ENCODE results near the gene RREB1.
A peak's percentile ranks its signal among the peaks of the same experiment; 100 is the strongest.

The RREB1 gene

GRCh38 chr6:7196019-7196402 lies 88.2 kb downstream of the RREB1 start:
- DNase-seq = peak in 3 of 6 experiments; percentile 10 to 59 (median 56)

GRCh38 chr6:7196685-7197283 lies 89.0 kb downstream of the RREB1 start:
- DNase-seq = no peak

GRCh38 chr6:7197747-7198146 lies 90.0 kb downstream of the RREB1 start:
- no peak for DNase-seq

GRCh38 chr6:7198833-7199800 lies 91.4 kb downstream of the RREB1 start:
- no peak for DNase-seq

- no peak for DNase-seq
Observed at GRCh38 chr6:7200598-7201443, 93.1 kb downstream of the RREB1 start.

GRCh38 chr6:7201444-7201731 lies 93.6 kb downstream of the RREB1 start:
- DNase-seq = no peak

DNA sequence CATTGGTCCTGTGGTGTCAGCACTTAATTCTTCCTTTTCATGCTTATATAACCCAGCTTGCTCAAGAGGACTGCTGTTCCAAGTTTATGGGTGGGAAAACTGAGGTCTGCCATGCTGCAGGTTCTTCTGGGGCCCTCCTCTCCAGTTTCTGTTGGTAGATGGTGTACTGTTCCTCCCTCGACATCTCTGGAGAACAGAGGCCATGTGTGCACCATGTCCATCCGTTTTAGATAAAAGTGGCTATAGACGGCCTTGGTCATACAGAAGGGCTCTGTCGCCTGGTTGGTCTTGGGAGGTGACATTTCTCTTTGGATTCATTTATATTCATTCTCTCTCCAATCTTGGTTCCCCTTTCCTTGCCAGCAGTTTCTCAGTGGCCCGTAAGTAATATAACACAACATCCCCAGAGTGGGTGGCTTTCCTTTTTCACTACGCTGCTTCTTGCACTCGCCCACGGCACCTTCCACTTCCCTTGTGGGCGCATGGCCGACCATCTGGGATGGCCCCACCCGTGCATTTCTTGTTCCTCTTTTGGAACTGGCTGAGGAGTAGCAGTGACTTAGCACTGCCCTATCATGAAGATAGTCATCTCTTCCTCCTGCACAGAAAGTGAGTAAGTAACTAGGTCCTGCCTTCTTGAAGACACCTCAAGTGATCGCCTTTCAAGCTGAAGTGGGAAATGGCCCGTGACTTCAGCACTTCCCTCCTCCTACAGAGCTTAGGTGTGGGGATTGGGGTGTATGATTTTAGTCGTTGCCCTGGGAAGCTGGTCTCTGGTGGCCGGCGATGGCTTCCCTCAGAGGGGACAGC lies 94.2 kb downstream of the RREB1 start:
- DNase-seq = no peak

GRCh38 chr6:7202950-7203349 lies 95.2 kb downstream of the RREB1 start:
- DNase-seq = no peak

GRCh38 chr6:7203939-7204338 lies 96.2 kb downstream of the RREB1 start:
- no peak for DNase-seq

- no peak for DNase-seq
Observed at GRCh38 chr6:7204726-7205125, 97.0 kb downstream of the RREB1 start.

GRCh38 chr6:7207720-7208119 lies 100.0 kb downstream of the RREB1 start:
- DNase-seq = no peak

GRCh38 chr6:7213416-7213815 lies 105.7 kb downstream of the RREB1 start:
- DNase-seq = no peak

DNA sequence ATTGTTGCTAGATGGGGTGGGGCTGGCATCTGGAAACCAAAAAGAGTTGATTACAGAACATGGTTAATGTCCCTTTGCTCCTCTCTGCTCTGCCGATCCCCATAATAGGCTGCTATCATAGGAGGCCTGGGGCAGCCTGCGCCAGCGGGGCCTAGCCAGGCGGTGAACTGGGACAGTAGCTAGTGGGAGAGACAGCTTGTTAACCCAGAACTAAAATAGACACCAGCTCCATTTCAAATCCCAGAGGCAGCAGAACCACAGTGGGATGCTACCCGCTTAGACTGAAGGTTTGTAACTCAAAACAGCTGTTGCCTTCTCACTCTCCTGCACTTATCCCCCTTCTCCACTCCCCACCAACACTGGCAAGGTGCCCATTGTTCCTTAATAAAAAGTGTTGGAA lies 106.7 kb downstream of the RREB1 start:
- DNase-seq = no peak

GRCh38 chr6:7215131-7215530 lies 107.4 kb downstream of the RREB1 start:
- no peak for DNase-seq

DNA sequence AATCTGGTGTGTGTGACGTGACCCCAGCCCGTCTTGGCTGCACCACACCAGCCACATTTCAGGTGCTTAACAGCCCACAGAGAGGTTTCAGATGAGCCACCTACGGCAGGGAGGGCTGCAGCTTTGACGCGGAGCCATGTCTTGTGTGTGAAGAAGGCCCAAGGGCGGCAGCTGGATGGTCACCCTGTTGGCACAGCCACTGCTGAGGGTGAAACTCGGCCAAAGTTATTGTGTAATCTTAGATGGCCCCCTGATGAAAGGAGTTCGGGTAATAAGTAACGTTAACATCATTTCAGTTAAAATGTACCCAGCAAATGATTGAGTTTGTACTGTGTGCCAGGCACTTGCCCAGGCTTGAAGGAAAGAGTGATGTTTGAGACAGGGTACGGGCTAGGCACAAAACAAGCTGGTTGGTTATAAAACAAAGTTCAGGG lies 108.1 kb downstream of the RREB1 start:
- no peak for DNase-seq

DNA sequence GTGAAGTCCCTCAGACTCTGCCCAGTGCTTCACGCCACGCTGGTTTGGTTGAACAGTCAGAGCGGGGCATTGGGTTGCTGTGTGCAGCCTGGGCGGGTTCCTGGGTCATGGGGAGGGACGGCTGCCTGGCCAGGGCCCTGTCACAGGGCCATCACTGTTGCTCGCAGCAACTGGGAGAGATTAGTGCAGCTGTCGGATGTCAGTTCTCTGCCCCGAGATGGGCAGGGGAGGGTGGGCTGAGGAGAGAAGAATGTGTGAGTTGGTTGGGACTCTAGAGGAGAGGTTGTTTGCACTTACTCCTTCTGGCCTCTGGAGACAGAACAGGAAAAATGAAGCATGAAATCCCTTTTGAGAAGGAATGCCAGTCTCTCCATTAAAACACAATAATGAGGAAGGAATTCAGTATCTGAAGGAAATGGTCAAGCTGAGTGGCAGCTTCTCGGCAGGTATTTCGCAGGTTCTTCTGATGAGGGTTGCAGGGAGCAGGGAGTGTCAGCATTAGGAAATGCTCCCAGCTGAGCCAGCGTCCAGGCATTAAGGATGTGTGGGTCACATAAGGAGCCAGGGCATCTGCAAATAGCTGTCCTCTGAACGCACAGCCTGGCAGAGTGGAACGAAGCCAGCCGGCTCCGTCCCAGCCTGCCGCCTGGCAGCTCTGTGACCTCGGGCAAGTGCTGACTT lies 109.3 kb downstream of the RREB1 start:
- no peak for DNase-seq

DNA sequence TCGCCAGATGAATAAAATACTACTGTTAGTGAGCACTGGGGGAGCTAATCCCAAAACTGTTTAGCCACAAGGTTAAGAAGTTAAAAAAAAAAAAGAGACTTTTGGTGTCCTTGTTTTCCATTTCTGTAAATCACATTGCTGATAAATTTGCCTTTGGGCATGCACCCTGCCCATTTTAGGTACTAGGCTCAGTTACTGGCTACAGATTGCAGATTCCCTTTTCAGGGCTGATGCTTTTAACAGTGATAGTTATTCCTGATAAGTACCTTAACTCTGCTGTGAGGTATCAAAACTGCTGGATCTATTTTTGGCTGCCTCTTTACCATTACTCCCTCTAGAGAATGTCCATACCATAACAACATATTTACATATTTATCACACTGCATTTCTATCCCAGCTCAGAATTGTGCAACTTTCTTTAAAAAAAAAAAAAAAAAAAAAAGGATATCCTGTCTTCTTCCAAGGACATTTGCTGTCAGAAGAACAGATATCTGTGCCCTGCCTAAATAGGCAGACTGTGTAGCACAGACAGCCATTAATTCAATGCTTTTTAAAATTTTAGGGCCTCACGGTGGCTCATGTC lies 110.7 kb downstream of the RREB1 start:
- DNase-seq = no peak

DNA sequence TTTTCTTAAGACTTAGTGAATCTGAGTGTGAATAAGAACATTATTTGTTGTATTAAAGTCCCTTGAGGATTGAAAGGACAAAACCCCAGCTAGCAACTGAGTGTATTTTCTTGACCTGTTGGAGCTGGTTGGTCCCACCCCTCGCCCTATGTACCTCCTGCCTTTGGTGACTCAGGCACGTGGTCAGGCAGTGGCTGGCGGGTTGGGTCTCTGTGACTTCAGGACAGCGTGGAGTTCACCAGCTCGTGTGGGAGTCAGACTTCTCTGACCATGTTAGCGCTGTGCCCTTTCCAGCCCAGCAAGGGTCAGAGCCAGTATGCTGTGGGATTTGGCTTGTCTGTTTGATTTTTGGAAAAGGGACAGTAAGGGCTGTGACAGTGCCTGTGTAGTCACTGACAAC lies 111.5 kb downstream of the RREB1 start:
- no peak for DNase-seq

DNA sequence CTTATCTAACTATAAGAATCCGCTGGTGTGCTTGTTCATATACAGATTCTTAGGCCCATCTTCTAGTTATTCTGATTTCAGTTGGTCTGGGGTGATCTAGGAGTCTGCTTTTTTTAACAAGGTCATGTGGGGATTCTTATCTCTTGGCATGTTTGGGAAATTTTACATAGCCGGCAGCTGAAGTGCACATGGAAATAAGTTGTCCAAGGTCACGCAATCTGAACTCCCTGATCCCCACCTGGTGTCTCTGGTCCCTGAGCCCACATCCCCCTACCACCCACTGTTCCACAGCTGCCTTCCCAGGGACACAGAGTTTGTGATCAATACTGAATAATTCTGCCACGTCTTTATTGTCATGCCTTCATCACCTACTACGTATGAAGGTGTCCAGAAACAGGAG lies 114.4 kb downstream of the RREB1 start:
- DNase-seq = no peak

DNA sequence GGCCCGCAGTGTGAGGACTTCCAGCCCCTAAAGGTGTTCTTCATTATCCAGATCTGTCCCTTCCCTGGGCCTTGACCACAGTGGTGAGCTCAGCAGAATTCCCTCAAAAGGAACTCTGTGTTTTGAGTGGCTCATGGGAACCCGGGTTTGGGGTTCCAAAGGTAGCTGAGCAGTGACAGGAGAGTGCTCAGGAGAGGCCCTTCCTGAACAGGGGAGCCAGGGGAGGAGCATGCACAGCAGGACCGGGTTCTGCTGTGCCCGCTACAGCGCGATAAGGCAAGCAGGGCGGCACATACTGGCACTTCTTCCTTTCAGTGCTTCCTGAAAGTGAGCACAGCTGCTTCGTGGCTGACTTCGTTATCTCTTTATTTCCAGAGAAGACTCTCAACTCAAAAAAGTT lies 117.0 kb downstream of the RREB1 start:
- DNase-seq = no peak

DNA sequence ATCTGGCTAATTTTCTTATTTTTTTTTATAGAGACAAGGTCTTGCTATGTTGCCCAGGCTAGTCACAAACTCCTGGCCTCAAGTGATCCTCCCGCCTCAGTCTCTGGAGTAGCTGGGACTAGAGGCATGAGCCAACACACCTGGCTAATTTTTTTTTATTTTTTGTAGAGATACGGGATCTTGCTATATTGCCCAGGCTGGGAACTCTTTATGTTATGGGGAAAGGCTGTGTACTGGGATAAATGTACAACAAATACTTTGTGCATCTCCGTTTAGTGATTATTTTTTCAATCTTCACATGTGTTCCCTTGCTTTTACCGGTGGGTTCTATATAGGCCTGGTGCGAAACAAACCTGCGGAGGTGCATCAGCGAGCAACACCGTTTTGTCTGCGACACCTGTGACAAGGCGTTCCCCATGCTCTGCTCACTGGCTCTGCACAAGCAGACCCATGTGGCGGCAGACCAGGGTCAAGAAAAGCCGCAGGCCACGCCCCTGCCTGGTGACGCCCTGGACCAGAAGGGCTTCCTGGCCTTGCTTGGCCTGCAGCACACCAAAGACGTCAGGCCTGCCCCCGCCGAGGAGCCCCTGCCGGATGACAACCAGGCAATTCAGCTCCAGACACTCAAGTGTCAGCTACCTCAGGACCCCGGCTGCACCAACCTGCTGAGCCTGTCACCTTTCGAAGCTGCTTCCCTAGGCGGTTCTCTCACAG lies 121.1 kb downstream of the RREB1 start:
- DNase-seq = no peak
